ENCODE results near the gene ZMYM4.

- TF ChIP-seq EZH2 (IDR thresholded peaks at IDR 0.05) (no peak), POLR2AphosphoS5 (IDR thresholded peaks at IDR 0.05; ENCODE audit: borderline replicate concordance, low read depth, low read length) (no peak)
Measured at GRCh38 chr1:35431173-35431599, 162.7 kb downstream of the ZMYM4 start.

Data from SK-N-MC (cell line).